Liver (tissue), 9 donors: ENCODE results near the gene SIL1. TPM values are rescaled to one million over a fixed set of nuclear protein-coding genes. Genes with fewer than 3 reads are reported as not detected.

Experiments
- DNase-seq: peaks from one replicate; pipeline ENCODE4 v3.0.0-alpha.2; 2017; ENCODE audit warnings: low spot score
- H3K27ac ChIP-seq, 2 donors: one replicate each; pipeline ENCODE4 v1.7.0; 2013; ENCODE audit warnings: inconsistent platforms in 2 of 2, low read length in 2 of 2, control low read depth in 1 of 2, low read depth in 1 of 2, mild to moderate bottlenecking in 1 of 2
- H3K27me3 ChIP-seq, 4 donors: one replicate each; pipeline versions ENCODE4 v1.6.1 to v1.7.0; 2013; ENCODE audit warnings: low read length in 3 of 4, inconsistent platforms in 1 of 4, mild to moderate bottlenecking in 1 of 4, moderate library complexity in 1 of 4; ENCODE audit not compliant: control insufficient read depth in 4 of 4, insufficient read depth in 4 of 4
- H3K36me3 ChIP-seq, 4 donors: one replicate each; pipeline versions ENCODE4 v1.6.1 to v1.7.0; 2013; ENCODE audit warnings: low read length in 3 of 4, mild to moderate bottlenecking in 3 of 4, low read depth in 1 of 4, moderate library complexity in 1 of 4; ENCODE audit not compliant: control insufficient read depth in 4 of 4, insufficient read depth in 3 of 4
- H3K4me1 ChIP-seq, 4 donors: one replicate each; pipeline versions ENCODE4 v1.6.1 to v1.7.0; 2013; ENCODE audit warnings: low read length in 3 of 4, mild to moderate bottlenecking in 3 of 4, moderate library complexity in 1 of 4; ENCODE audit not compliant: control insufficient read depth in 4 of 4, insufficient read depth in 4 of 4
- H3K4me3 ChIP-seq, 3 donors: one replicate each; pipeline versions ENCODE4 v1.6.1 to v1.7.0; 2013; ENCODE audit warnings: low read length in 3 of 3, control low read depth in 1 of 3, low read depth in 1 of 3, mild to moderate bottlenecking in 1 of 3
- H3K9ac ChIP-seq, 2 donors: one replicate each; pipeline ENCODE4 v1.7.0; 2013; ENCODE audit warnings: low read length in 2 of 2, mild to moderate bottlenecking in 2 of 2, moderate library complexity in 2 of 2, control low read depth in 1 of 2, low read depth in 1 of 2
- H3K9me3 ChIP-seq, 4 donors: one replicate each; pipeline versions ENCODE4 v1.6.1 to v1.7.0; 2013; ENCODE audit warnings: low read length in 3 of 4; ENCODE audit not compliant: control insufficient read depth in 4 of 4
- ATF3 ChIP-seq: IDR thresholded peaks from 2 replicates; pipeline ENCODE4 v1.6.1; 2016; ENCODE audit warnings: antibody characterized with exemption
- FOXA2 ChIP-seq: IDR thresholded peaks from 2 replicates; pipeline ENCODE4 v1.6.1; 2016; ENCODE audit warnings: antibody characterized with exemption
- HNF4A ChIP-seq, 2 donors: conservative IDR thresholded peaks; 2 replicates each; pipeline ENCODE4 v1.6.1; 2016; ENCODE audit warnings: antibody characterized with exemption in 2 of 2, mild to moderate bottlenecking in 2 of 2
- NR2F2 ChIP-seq: IDR thresholded peaks from 2 replicates; pipeline ENCODE4 v1.6.1; 2016; ENCODE audit warnings: antibody characterized with exemption
- RAD21 ChIP-seq, 2 donors: IDR thresholded peaks; 2 replicates each; pipeline ENCODE4 v1.6.1; 2016; ENCODE audit warnings: antibody characterized with exemption in 2 of 2, mild to moderate bottlenecking in 2 of 2
- RXRA ChIP-seq, 2 donors: IDR thresholded peaks; 2 replicates each; pipeline ENCODE4 v1.6.1; 2017 to 2018; ENCODE audit warnings: antibody characterized with exemption in 2 of 2, mild to moderate bottlenecking in 1 of 2
- SP1 ChIP-seq: IDR thresholded peaks from 2 replicates; pipeline ENCODE4 v1.6.1; 2018; ENCODE audit warnings: antibody characterized with exemption, mild to moderate bottlenecking
- TAF1 ChIP-seq: conservative IDR thresholded peaks from 2 replicates; pipeline ENCODE4 v1.6.1; 2016; ENCODE audit warnings: antibody characterized with exemption, mild to moderate bottlenecking
- YY1 ChIP-seq: IDR thresholded peaks from 2 replicates; pipeline ENCODE4 v1.6.1; 2016; ENCODE audit warnings: antibody characterized with exemption, mild to moderate bottlenecking
- ZBTB33 ChIP-seq: IDR thresholded peaks from 2 replicates; pipeline ENCODE4 v1.6.1; 2016; ENCODE audit warnings: antibody characterized with exemption
- WGBS: extraction: QIAGEN DNeasy Blood & Tissue Kit; methylation state at CpG from one replicate; pipeline ENCODE4 v1.1.7; 2013; 5-methylcytosine and 5-hydroxymethylcytosine counted together
- polyA plus RNA-seq, 2 donors: library from polyadenylated mRNA; stranded (reverse) in 1 of 2; unstranded in 1 of 2; fragments of 200-250 nt in 1 of 2; fragments of >200 nt in 1 of 2; fragmentation: Nextera tagmentation in 1 of 2; extraction: Ambion mirVana in 1 of 2; gene quantifications; one replicate each; pipeline versions ENCODE4 v1.2.1 to v1.2.3, GENCODE V29; 2013 to 2015
- total RNA-seq, 2 donors: library from RNA; depleted of rRNA; stranded (reverse); fragments of >200 nt; gene quantifications; one replicate each; pipeline ENCODE4 v1.2.3, GENCODE V29; 2014
- donor health status: healthy.
- donor health status: healthy.
- donor health status: healthy.
- donor health status: healthy.
- donor health status: healthy.

The SIL1 gene
- total and polyA plus RNA-seq, 4 donors = 38.1 to 95.1 (median 76.2) TPM

GRCh38 chr5:138954257-138955012, 243.7 kb downstream of the SIL1 start:
- H3K9ac ChIP-seq = no peak overlapping the region
- 90% methylated on average over 4 of the region's 4 CpGs for WGBS
- no peak overlapping the region for H3K27ac ChIP-seq
- no peaks in the 10 kb centered on the region for H3K27me3 ChIP-seq
- H3K36me3 ChIP-seq = no peaks in the 10 kb centered on the region
- TF ChIP-seq RXRA (IDR thresholded peaks at IDR 0.05) = no peak
- TF ChIP-seq ATF3 = no peak
- TF ChIP-seq ZBTB33 = no peak
- TF ChIP-seq TAF1 = no peak
- no peak for TF ChIP-seq SP1
- no peak for TF ChIP-seq RAD21 (IDR thresholded peaks at IDR 0.05)
- TF ChIP-seq YY1 = no peak
- no peak for TF ChIP-seq FOXA2
- TF ChIP-seq NR2F2 = no peak
- H3K9me3 ChIP-seq = no peaks in the 10 kb centered on the region
- H3K4me3 ChIP-seq = no peak overlapping the region
- no peak for DNase-seq
- peaks cover 4 to 23% (median 11%) of the 10 kb centered on the region in 4 donors for H3K4me1 ChIP-seq

- peak; percentile 51 for DNase-seq
- peak; percentile 20 for TF ChIP-seq SP1
- peak in 1 of 2 donors; percentile 30 for TF ChIP-seq RAD21 (IDR thresholded peaks at IDR 0.05)
- TF ChIP-seq NR2F2 = peak; percentile 38
- no peak for TF ChIP-seq YY1
- Histone ChIP-seq H3K36me3 (peaks cover 0 to 3% (median 0%) of the 10 kb centered on the region in 4 donors), H3K9ac (no peak overlapping the region), H3K4me1 (peaks cover 4 to 23% (median 11%) of the 10 kb centered on the region in 4 donors), H3K27ac (no peak overlapping the region), H3K27me3 (no peaks in the 10 kb centered on the region), H3K9me3 (no peaks in the 10 kb centered on the region), H3K4me3 (no peak overlapping the region)
- WGBS = 62% methylated on average over 14 of the region's 14 CpGs
Observed at GRCh38 chr5:138953387-138954256, 244.5 kb downstream of the SIL1 start.

- H3K27me3 ChIP-seq = no peaks in the 10 kb centered on the region
- H3K36me3 ChIP-seq = peaks cover 0 to 3% (median under 1%) of the 10 kb centered on the region in 4 donors
- H3K4me3 ChIP-seq = no peak overlapping the region
- WGBS = 69% methylated on average over 6 of the region's 6 CpGs
- DNase-seq = no peak
- peaks cover 4 to 23% (median 11%) of the 10 kb centered on the region in 4 donors for H3K4me1 ChIP-seq
- H3K27ac ChIP-seq = no peak overlapping the region
- no peaks in the 10 kb centered on the region for H3K9me3 ChIP-seq
- no peak overlapping the region for H3K9ac ChIP-seq
- TF ChIP-seq HNF4A (conservative IDR thresholded peaks at IDR 0.05) = no peak
Observed at GRCh38 chr5:138952962-138953361, 245.2 kb downstream of the SIL1 start.
